GM19025 (cell line): ENCODE results near the gene ING5.
"Not testable (repeated sequence)": the region's sequence is repeated elsewhere in the genome, so short reads cannot be mapped to it uniquely, and the experiment has no call there.

ENCODE experiments used
- ATAC-seq: cut with Tn5 transposase; IDR thresholded peaks from one replicate; pipeline ENCODE4 v1.9.1; 2021; ENCODE audit warnings: mild to moderate bottlenecking, low read depth, moderate library complexity; ENCODE audit not compliant: unreplicated experiment

ING5 gene

DNA sequence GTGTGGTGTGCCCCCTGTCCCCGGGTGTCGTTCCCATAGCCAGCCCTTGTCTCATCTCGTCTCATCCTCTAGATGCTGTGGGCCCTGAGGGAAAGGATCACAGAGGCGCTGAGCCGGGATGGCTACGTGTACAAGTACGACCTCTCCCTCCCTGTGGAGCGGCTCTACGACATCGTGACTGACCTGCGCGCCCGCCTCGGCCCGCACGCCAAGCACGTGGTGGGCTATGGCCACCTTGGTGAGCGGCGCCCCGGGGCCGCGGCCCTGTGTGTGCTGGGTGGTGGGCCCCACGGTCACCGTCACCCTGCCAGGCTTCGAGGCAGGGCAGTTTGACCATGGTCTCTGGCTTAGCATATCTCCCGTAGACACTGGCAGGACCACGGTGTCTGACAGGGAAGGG lies 53.9 kb downstream of the ING5 start:
- ATAC-seq, result no peak

DNA sequence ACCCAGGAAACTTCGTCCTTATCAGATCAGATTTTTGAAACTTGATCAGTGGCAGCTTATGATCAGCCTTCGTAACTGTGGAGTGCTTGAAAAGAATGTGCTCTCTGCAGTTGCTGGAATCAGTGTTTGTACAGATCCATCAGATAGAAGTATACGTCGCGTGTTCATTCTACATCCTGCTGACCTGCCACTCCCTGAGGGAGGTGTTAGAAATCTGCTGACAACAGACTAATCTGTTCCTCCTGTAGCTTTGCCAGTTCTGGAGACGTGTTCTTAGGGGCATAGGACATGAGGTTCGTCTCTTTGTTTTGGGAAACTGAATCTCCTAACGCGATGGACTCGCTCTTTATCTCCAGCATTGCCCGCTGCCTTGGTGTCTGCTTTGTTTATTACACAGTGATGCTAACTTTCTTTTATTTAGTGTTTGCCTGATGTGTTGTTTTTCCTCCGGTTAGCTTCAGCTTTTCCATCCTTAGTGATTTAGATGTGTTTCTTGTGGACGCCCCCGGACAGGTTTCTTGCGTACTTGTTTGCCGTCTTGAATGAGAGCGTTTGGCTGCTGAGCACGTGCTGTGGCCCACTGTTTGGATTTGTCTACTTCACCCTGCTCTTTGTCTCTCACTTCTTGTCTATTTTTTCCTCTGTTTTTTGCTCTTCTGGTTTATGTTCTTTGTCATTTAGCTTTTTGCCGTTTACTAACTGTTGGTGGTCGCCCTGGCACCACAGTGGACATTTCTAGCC lies 57.4 kb downstream of the ING5 start:
- ATAC-seq, result no peak

DNA sequence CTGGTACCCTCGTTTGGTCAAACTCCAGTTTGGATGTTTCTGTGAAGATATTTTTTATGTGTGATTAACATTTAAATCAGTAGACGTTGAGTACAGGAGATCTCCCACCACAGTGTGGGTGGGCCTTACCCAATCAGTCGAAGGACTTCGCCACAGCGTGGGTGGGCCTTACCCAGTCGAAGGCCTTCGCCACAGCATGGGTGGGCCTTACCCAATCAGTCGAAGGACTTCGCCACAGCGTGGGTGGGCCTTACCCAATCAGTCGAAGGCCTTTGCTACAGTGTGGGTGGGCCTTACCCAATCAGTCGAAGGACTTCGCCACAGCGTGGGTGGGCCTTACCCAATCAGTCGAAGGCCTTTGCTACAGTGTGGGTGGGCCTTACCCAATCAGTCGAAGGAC lies 58.1 kb downstream of the ING5 start:
- not testable (repeated sequence) for ATAC-seq

DNA sequence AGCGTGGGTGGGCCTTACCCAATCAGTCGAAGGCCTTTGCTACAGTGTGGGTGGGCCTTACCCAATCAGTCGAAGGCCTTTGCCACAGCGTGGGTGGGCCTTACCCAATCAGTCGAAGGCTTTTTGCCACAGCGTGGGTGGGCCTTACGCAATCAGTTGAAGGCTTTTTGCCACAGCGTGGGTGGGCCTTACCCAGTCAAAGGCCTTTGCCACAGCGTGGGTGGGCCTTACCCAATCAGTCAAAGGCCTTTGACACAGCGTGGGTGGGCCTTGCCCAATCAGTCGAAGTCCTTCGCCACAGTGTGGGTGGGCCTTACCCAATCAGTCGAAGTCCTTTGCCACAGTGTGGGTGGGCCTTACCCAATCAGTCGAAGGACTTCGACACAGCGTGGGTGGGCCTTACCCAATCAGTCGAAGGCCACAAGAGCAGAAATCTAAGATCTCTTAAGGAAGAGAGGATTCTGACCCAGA lies 58.5 kb downstream of the ING5 start:
- no peak for ATAC-seq

DNA sequence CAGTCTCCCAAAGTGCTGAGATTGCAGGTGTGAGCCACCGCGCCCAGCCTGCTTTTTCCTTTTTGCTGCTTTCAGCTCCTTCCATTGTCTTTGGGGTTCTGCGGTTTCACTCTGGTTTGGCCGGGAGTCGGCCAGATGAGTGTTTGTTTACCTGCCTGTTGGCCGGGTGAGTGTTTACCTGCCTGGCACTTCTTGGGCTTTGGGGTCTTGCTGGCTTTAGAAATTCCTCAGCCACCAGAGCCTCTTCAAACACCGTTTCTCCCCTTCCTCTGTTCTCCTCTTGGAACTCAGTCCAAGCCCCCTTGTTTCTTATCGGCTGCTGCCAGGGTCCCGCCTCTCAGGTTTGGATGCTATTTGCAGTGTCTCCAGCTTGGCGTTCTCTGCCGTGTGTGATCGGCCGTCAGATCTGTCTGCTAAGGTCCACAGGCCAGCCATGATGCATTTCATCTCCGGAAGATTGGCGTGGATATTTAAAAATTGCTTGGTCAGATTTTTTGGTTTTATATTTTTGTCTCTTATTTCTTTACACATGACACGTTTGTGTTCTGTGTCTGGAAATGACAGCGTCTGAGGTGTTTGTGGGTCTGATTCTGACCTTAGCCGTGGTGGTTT lies 60.6 kb downstream of the ING5 start:
- ATAC-seq, result no peak

DNA sequence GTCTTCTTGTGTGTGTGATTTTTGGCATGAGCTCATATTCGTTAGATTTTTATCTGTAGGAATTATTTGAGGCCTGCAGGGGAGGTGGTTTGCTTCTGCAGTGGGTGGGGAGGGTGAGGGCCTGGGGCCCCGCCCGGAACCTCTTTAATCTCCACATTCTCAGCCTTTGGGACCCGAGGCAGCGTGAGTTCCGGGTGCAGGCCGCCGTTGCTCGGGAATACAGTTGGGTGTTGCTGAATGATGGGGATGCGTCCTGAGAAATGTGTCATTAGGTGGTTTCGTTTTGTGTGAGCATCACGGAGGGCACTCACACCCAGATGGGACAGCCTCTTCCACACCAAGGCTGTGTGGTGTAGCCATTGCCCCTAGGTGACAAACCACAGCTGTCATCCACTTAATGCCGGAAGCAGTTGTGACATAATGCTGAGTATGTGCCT lies 61.1 kb downstream of the ING5 start:
- ATAC-seq, result no peak

DNA sequence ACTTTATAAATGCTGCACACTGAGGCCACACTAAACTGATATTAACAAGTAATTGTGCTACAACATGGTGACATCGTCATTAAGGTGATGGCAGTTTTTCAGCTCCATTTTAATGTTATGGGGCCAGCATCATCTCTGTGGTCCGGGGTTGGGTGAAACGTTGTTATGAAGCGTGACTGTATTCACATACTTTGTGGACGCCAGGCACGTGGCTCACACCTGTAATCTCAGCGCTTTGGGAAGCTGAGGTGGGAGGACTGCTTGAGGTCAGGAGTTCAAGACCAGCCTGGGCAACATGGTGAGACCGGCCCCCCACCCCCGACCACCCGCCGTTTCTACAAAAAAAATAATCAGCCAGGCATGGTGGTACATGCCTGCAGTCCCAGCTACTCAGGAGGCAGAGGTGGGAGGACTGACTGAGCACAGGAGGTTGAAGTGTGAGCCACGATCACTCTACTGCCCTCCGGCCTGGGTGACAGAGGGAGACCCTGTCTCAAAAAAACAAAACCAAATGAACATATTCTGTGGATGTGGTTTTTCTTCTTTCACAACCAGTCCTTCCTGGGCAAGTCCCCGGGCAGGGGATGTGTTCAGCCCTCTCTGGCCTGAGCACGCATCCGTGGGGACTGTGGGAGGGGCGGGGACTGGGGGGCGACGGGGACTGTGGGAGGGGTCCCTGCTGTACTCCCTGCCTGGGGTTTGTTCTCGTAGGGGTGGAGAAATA lies 61.9 kb downstream of the ING5 start:
- ATAC-seq, result no peak

DNA sequence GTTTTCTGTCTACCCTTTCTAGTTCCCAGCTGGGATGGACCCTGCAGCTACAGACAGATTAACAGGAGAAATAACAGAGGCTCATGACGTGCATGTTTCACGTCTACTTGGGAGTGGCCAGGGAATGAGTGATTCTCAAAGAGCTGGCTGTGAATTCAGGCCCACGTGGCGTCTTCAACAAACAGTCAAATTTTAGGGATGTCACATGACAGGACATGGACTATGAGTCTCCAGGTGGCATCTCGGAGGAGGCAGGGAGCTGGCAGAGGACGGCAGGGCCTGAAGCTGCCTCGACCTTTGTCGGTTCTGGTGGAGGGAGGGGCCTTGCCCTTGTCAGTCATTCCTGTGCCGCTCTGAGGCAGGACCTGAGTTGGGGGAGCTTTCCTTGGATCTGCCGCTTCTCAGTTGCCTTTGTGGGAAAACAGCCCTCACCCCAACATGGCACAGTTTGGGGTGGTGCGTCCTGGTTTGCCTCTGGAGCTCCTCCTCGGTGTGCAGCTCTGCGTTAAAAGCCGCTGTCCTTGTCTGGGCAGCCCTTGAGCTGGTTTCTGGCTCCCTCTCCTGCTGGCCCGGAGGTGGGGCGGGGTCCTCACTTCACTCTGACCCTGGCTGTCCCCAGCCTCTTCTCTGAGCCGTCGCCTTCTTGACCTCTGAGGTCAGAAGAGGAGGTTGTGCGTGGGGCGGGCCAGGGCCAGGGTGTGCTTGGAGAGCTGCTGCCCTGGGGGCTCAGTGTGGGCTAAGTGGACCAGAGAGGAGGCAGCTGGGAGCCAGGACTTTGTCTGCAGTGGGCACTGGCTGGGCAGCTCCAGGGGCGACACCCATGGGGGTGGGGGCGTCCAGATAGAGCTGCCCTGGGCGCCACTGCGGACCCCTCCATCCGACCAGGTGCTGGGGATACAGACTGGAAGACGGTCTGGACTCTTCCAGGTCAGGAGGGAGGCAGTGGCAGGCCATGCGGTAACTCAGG lies 62.7 kb downstream of the ING5 start:
- no peak for ATAC-seq

DNA sequence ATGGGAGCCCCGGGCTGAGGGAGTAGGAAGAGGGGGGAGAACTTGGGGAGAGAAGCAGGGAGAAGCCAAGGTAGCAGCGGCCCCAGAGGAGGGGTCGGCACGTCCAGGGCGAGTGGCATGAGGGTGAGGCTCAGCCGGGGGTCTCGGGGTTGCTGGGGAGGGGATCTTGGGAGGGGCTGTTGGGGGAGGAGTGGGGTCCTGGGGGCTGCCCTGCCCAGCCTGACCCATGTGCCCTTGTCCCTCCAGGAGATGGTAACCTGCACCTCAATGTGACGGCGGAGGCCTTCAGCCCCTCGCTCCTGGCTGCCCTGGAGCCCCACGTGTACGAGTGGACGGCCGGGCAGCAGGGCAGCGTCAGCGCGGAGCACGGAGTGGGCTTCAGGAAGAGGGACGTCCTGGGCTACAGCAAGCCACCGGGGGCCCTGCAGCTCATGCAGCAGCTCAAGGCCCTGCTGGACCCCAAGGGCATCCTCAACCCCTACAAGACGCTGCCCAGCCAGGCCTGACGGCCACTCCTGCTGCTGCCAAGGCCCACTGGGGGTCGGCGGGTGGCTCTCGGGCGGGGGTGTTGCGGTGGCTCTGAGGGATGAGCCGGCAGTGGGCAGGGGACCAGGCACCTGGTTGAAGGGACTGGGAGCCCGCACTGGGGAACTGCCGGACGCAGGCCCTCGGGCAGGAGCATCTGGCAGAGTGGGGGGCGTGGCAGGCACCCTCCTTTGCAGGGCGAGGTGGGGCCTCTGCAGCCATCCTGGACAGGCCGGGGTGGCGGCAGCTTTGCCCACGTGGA lies 65.8 kb downstream of the ING5 start:
- ATAC-seq, result no peak

DNA sequence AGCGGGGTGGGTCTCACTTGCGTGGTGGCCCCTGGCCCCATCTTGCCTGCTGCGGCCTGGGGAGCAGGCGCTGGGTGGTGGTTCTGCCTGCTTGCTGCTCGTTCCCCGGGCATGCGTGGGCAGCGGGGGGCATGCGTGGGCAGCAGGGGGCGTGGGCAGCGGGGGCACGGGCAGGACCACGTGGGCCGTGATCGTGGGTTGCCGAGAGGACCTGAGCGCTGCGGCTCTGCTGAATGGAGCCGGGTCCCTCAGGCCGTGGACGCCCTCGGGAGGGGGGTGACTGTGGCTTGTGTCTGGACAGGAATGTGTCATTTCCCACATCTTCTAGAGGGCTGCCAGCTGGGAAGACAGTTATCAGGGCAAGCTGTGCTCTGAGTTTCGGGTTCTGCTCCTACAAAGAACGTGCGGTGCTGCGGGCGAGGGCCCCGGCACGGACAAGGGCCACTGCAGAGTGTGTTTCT lies 66.4 kb downstream of the ING5 start:
- ATAC-seq, result no peak

DNA sequence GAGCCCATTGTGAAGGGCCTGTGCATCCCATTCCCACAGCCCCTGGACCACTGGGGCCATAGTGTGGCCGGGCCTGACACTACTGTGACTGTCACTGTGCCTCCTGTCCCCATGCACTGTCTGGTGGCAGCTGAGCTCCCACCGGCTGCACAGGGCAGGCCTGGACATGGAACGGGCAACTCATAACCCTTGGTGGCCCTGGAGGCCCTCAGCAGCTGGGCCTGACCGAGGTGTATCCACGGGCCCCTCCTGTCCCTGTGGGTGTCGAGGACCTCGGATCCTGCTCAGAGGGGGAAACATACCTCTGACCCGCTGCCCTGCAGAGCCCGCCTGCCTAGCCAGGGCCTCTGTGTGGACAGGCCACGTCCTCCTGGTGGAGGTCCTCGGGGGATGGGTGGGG lies 67.0 kb downstream of the ING5 start:
- ATAC-seq, result no peak

DNA sequence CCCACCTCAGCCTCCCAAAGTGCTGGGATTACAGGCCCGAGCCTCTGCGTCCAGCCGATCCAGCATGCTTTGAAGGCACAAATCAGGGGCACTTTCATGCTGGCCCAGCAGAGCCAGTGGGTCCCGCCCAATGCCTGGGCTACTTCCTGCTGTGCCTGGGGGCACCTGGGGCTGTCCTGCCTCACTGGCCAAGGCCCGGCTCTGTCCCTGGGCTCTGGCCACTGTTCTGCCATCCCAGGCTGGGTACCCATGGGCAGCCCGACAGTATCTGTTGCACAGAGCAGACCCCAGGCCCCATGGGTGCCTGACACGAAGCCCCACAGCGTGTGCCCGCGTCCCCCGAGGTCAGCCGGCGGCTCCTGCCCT lies 68.0 kb downstream of the ING5 start:
- ATAC-seq, result no peak

DNA sequence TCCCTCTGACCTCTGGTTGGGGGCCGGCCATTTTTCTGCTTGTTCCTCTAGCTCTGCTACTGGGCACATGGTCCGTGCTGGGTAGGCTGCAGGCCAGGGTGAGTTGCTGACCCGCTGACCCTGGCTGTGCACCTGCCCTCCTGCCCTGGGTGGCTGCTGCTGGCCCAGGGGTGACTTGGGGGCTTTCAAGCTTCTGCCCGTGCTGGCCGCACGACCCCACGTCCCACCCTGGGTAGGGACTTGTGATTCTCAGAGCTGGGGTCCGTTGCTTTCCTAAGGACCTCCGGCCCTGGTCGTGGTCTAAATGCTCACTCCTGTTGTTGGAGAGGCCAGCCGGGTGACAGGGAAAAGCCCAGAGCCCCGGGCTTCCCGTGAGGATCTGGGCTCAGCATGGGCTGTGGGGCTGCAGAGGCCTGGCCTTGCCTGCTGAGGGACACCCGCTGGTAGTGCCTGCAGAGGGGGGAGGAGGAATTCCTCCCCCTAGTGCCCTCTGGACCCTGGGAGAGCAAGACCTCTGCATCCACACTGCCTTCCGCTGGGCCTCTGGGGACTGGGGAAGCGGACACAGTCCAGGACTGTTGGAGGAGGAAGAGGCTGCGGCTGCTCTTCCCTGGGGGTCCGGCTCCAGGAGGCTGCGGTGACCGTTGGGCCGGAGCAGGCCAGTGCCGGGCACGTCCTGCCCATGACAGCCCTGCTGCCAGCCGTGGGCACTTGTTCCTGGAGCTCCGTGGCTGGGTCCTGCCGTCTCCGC lies 68.5 kb downstream of the ING5 start:
- ATAC-seq, result no peak

DNA sequence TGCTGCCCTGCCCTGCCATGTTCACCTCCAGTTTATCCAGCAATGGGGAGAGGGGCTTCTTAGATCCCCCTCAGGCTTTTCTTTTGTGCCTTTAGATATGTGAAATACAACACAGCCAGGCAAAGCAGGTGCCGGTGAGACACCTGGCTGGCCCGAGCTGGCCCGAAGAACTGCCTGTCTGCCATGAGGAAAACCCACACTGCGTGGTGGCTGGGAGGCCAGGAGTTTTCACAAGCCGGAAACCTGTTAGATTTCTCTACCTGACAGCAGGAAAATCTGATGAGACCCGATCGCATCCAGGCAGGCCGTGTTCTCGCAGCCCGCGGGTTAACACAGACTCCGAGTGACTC lies 69.1 kb downstream of the ING5 start:
- ATAC-seq, result no peak

DNA sequence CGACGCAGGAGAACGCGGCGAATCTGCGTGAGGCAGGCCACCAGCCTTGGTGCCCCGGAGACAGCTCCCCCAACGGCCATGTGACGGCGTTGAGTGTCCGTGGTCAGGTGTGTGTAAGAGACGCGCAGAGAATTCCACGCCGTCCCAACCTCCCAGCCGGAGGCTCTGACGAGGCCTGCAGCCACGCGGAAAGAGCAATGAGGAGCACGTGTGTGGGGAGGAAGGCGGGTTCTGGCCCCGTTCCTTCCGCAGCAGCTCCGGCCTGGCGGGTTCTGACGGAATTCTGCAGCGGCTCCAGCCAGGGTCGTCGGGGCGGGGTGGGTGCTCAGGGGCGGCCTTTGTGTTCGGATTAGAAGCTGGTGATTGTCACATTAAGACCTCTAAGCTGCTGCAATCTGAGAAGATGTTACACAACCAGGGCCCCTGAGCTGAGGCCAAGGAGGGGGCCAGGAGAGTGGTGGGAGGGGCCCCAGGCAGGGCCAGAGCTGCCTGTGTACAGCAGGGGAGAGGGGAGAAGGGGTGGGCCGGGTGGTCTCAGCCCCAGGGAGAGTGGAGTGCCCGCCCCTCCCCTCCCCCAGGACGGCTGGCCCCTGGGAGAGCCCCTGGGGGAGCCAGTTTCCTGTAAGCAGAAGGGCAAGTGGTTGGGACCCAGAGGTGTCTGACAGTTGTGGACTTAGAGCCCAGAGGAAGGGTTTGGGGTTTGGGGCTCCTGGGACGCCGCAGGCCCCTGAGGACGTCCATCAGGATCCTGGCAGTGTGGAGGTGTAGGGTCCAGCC lies 69.6 kb downstream of the ING5 start:
- ATAC-seq, result no peak

DNA sequence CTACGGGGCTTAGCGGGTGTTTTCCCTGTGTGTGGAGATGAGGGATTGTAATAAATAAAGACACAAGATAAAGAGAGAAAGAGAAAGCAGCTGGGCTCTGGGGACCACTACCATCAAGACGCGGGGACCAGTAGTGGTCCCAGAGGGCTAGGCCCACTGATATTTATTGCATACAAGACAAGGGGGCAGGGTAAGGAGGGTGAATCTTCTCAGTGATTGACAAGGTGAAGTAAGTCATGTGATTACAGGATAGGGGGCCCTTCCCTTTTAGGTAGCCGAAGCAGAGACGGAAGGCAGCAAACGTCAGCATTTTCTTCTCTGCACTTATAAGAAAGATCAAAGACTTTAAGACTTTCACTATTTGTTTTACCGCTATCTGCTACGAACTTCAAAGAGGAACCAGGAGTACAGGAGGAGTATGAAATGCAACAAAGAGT lies 70.2 kb downstream of the ING5 start:
- ATAC-seq, result no peak

DNA sequence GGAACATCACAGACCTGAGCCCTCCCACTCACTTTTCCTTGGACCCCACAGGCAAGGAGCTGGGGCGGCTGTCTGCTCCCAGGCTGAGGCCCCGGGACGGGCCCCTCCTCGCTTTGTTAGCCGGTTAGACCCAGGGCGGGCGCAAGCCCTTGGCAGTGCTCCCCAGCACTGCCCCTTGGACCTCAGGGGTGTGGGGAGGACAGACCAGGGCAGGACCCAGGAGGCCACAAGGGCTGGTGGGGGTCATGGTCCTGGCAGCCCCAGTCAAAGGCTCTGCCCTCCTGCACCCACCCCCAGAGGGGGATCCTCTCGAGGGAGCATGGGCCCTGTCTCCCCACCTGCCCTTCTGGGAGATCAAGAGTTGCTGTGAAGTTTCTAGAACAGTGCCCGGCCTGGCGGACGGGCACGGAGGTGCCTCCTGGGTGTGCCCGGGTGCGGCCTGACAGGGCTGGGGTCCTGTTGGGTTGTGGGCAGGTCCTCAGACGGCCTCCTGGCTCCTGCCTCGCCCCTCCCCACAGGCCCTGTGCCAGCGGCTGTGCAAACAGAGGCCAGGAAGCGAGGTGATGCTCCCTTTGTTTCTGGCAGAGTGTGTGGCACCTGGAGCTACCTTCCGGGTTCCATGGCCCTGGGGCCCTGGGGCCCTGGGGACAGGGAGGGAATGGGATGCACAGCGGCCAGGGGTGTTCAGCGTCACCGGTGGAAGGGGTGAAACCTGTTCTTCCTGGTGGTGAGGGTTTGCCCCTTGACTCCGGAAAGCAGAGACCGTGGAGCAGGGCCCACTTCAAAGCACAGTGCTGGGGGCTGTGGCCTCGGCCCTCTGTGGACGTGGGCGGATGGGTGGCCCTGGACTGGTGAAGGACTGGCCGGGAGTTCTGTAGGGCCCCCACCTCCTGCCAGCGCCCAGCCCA lies 71.9 kb downstream of the ING5 start:
- ATAC-seq, result no peak
